Body of pancreas (tissue), 4 donors: ENCODE results near the gene BET1. TPM values are rescaled to one million over a fixed set of nuclear protein-coding genes. Genes with fewer than 3 reads are reported as not detected.

ENCODE experiments used
- ATAC-seq: fragments of 150-250 bp; one replicate; pipeline ENCODE4 v1.9.1; 2016
- DNase-seq, 4 donors: peaks; one replicate each; pipeline ENCODE4 v3.0.0-alpha.2; 2019
- H3K27ac ChIP-seq, 4 donors: fragments of 200-600 bp; sonication (generic); 1 replicate in 3 of 4; 2 replicates in 1 of 4; pipeline versions ENCODE4 v1.5.1 to v1.6.1; 2016 to 2019; ENCODE audit warnings: mild to moderate bottlenecking in 1 of 4, mixed read lengths in 1 of 4, moderate library complexity in 1 of 4
- H3K27me3 ChIP-seq, 2 donors: fragments of 200-600 bp; sonication (generic); one replicate each; pipeline ENCODE4 v1.6.0; 2016; ENCODE audit warnings: mild to moderate bottlenecking in 1 of 2
- H3K36me3 ChIP-seq, 2 donors: fragments of 200-600 bp; sonication (generic); replicated peaks in 1 of 2; 2 replicates each; pipeline ENCODE4 v1.5.1; 2016; ENCODE audit warnings: low read depth in 2 of 2; ENCODE audit not compliant: insufficient read depth in 1 of 2
- H3K4me1 ChIP-seq: fragments of 200-600 bp; sonication (generic); one replicate; pipeline ENCODE4 v1.6.0; 2016
- H3K4me3 ChIP-seq, 2 donors: fragments of 200-600 bp; sonication (generic); 1 replicate in 1 of 2; 2 replicates in 1 of 2; pipeline ENCODE4 v1.5.1; 2016 to 2019
- H3K9me3 ChIP-seq, 3 donors: fragments of 200-600 bp; sonication (generic); 1 replicate in 2 of 3; 2 replicates in 1 of 3; pipeline ENCODE4 v1.5.1; 2016
- CTCF ChIP-seq, 7 experiments: fragments of 450-650 bp in 4 of 7; fragments of 200-600 bp in 3 of 7; sonication (generic) in 3 of 7; IDR thresholded peaks; one replicate each; pipeline ENCODE4 v1.5.1; 2016 to 2019; ENCODE audit warnings: antibody characterized with exemption in 7 of 7
- POLR2A ChIP-seq, 3 donors: fragments of 450-650 bp; IDR thresholded peaks; one replicate each; pipeline ENCODE4 v1.6.1; 2016; ENCODE audit warnings: antibody characterized with exemption in 3 of 3, mild to moderate bottlenecking in 2 of 3
- WGBS, 2 donors: methylation state at CpG; one replicate each; pipeline ENCODE4 v1.1.5; 2017; 5-methylcytosine and 5-hydroxymethylcytosine counted together
- intact Hi-C: fragments of 100-400 bp; cut with DNase I; formaldehyde crosslinking; loops from one replicate; pipeline ENCODE4 v1.15.1; 2023
- total RNA-seq, 2 donors: library from RNA; depleted of rRNA; stranded (reverse); fragments of >200 nt; gene quantifications; one replicate each; pipeline ENCODE4 v1.1.0, GENCODE V29; 2016

The BET1 gene
- total RNA-seq, 2 donors from 2014 or later: 32.4 to 36.9 TPM

GRCh38 chr7:94008537-94008936 is 4.4 kb upstream of the BET1 start:
- no peak overlapping the region for H3K4me3 ChIP-seq
- H3K36me3 ChIP-seq: no peaks in the 10 kb centered on the region
- H3K9me3 ChIP-seq: no peaks in the 10 kb centered on the region
- TF ChIP-seq CTCF (IDR thresholded peaks at IDR 0.05): no peak
- TF ChIP-seq POLR2A (IDR thresholded peaks at IDR 0.05): no peak
- no peak for DNase-seq
- peaks cover 0 to 7% of the 10 kb centered on the region in 2 donors for H3K27me3 ChIP-seq
- WGBS, 2 donors: 61 to 63% methylated on average over 2 of the region's 2 CpGs
- intact Hi-C loops: no loop called here
- no peak for ATAC-seq
- peaks cover 6% of the 10 kb centered on the region for H3K4me1 ChIP-seq
- H3K27ac ChIP-seq: no peak overlapping the region

DNA sequence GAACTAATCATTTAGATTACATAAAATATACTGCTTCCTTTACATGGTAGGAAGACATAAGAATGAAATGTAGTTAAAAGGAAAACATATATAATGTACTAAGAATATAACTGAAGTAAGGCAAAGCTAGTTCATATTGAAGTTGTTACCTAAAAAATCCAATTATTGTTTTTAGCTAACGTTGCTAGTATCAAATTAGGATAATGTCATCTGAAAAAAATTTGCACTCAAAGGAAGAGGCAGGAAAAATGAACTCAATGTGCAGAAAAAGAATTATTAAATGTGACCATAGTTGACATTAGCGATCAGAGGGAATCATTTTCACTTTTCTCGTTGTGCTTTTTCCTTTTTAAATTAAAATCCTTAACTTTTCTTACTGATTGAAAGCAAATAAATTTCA is 1.6 kb upstream of the BET1 start:
- peaks cover 25% of the 10 kb centered on the region for H3K4me1 ChIP-seq
- DNase-seq: no peak
- H3K27me3 ChIP-seq: peaks cover 0 to 7% of the 10 kb centered on the region in 2 donors
- 66 to 74% methylated on average over 3 of the region's 3 CpGs for WGBS, 2 donors
- TF ChIP-seq CTCF (IDR thresholded peaks at IDR 0.05): no peak
- no peak for TF ChIP-seq POLR2A (IDR thresholded peaks at IDR 0.05)
- H3K36me3 ChIP-seq: no peaks in the 10 kb centered on the region
- no peaks in the 10 kb centered on the region for H3K9me3 ChIP-seq
- no peak overlapping the region for H3K4me3 ChIP-seq
- no peak for ATAC-seq
- H3K27ac ChIP-seq: no peak overlapping the region
- intact Hi-C loops: no loop called here

DNA sequence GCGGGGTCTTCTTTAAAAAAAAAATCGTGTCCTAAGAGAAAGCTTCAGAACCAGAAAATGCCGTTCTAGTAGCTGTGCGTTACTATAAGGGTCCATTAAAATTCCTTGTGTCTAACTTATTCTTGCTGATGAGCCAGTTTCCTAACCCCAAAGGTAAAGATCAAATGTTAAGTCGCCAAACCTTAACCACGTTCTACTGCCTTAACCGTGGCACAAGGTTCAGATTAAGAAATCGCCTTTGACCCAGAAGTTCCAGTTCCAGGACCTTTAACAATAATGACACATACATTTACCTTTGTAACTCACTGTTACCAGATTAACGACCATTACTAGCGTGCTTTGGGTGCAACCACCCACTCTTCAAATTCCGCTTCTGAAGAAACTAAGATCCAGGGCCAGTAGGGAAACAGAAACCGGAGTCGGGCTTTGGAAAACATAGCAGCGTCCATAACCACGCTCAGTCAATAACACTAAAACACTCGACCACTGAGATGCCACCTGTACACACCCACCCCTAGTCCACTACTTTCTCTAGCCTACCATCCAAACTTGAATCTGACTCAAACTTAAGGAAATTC is 620 bp downstream of the BET1 start:
- Histone ChIP-seq H3K4me1 (peaks cover 25% of the 10 kb centered on the region), H3K4me3 (peak overlapping the region; percentile 24 to 50), H3K36me3 (no peaks in the 10 kb centered on the region), H3K27me3 (peaks cover 0 to 7% of the 10 kb centered on the region in 2 donors), H3K9me3 (no peaks in the 10 kb centered on the region), H3K27ac (peak overlapping the region; percentile 53 to 91 (median 85))
- TF ChIP-seq CTCF (IDR thresholded peaks at IDR 0.05) (no peak), POLR2A (IDR thresholded peaks at IDR 0.05) (no peak)
- WGBS, 2 donors: 2 to 3% methylated on average over 16 of the region's 16 CpGs
- DNase-seq: peak in 2 of 4 donors; percentile 14
- intact Hi-C loops: no loop called here
- peak; percentile 42 for ATAC-seq

GRCh38 chr7:94001396-94001795 is 2.8 kb downstream of the BET1 start:
- Histone ChIP-seq H3K4me3 (no peak overlapping the region), H3K27ac (no peak overlapping the region), H3K9me3 (no peaks in the 10 kb centered on the region), H3K36me3 (no peaks in the 10 kb centered on the region), H3K4me1 (peaks cover 25% of the 10 kb centered on the region), H3K27me3 (peaks cover 0 to 7% of the 10 kb centered on the region in 2 donors)
- intact Hi-C loops: no loop called here
- 95% methylated on average over 1 of the region's 1 CpG for WGBS, 2 donors
- DNase-seq (no peak), ATAC-seq (no peak)
- TF ChIP-seq CTCF (IDR thresholded peaks at IDR 0.05): no peak

DNA sequence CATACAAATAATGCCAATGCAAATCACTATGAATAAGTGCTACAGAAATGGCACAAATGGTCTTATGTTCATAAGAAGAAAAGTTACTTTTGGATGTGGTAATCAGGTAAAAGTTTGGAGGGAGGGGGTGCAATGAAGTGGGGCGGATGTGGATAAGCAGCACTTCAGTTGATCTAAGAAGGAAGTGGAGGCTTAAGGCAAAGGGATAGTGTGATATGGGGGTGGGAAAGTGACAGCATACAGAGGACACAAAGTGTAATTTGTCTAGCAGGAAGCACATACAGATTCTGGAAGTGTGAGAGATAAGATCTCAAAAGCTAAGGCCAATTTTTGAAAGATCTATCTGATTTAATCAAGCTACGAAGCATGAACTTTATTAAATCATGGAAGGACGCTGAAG is 6.3 kb downstream of the BET1 start:
- H3K27ac ChIP-seq: no peak overlapping the region
- H3K4me1 ChIP-seq: peaks cover 17% of the 10 kb centered on the region
- ATAC-seq (no peak), DNase-seq (no peak)
- no peaks in the 10 kb centered on the region for H3K9me3 ChIP-seq
- 92 to 94% methylated on average over 3 of the region's 3 CpGs for WGBS, 2 donors
- no peaks in the 10 kb centered on the region for H3K36me3 ChIP-seq
- no peak overlapping the region for H3K4me3 ChIP-seq
- no peaks in the 10 kb centered on the region for H3K27me3 ChIP-seq
- intact Hi-C loops: no loop called here
- TF ChIP-seq POLR2A (IDR thresholded peaks at IDR 0.05): no peak
- no peak for TF ChIP-seq CTCF (IDR thresholded peaks at IDR 0.05)
